ENCODE results near the gene GMPR2.

The GMPR2 gene

GRCh38 chr14:24278424-24278823, 45.7 kb downstream of the GMPR2 start:
- Histone ChIP-seq H4K20me1 (ENCODE audit: insufficient read depth, low read length) (no peaks in the 10 kb centered on the region), H3K9ac (ENCODE audit: low read depth, low read length) (no peak overlapping the region), H3K79me2 (ENCODE audit: insufficient read depth, low read length) (no peaks in the 10 kb centered on the region), H3K9me3 (ENCODE audit: insufficient read depth, low read length, severe bottlenecking) (no peaks in the 10 kb centered on the region), H3K4me1 (ENCODE audit: insufficient read depth, low read length) (no peaks in the 10 kb centered on the region), H3K36me3 (ENCODE audit: insufficient read depth, low read length) (no peaks in the 10 kb centered on the region), H3K4me2 (ENCODE audit: insufficient read depth, low read length) (no peak overlapping the region), H2AFZ (ENCODE audit: low read depth, low read length) (no peak overlapping the region), H3K4me3 (ENCODE audit: low read depth in 1 of 2, low read length in 2 of 2) (no peak overlapping the region), H3K27ac (ENCODE audit: low read length) (no peak overlapping the region), H3K27me3 (ENCODE audit: insufficient read depth, low read length, poor library complexity) (no peaks in the 10 kb centered on the region)
- DNase-seq (no peak), ATAC-seq (ENCODE audit: insufficient read depth, low read depth) (no peak)
- no peak for TF ChIP-seq CTCF (IDR thresholded peaks at IDR 0.05; ENCODE audit: borderline replicate concordance, extremely low read depth, low read length, poor library complexity, severe bottlenecking)

GRCh38 chr14:24279301-24280186, 46.8 kb downstream of the GMPR2 start:
- Histone ChIP-seq H3K4me2 (ENCODE audit: insufficient read depth, low read length) (no peak overlapping the region), H3K27me3 (ENCODE audit: insufficient read depth, low read length, poor library complexity) (no peaks in the 10 kb centered on the region), H3K4me1 (ENCODE audit: insufficient read depth, low read length) (no peaks in the 10 kb centered on the region), H3K79me2 (ENCODE audit: insufficient read depth, low read length) (no peaks in the 10 kb centered on the region), H3K27ac (ENCODE audit: low read length) (no peak overlapping the region), H3K9me3 (ENCODE audit: insufficient read depth, low read length, severe bottlenecking) (no peaks in the 10 kb centered on the region), H3K36me3 (ENCODE audit: insufficient read depth, low read length) (no peaks in the 10 kb centered on the region), H4K20me1 (ENCODE audit: insufficient read depth, low read length) (no peaks in the 10 kb centered on the region), H3K4me3 (ENCODE audit: low read depth in 1 of 2, low read length in 2 of 2) (no peak overlapping the region), H2AFZ (ENCODE audit: low read depth, low read length) (no peak overlapping the region), H3K9ac (ENCODE audit: low read depth, low read length) (no peak overlapping the region)
- TF ChIP-seq EZH2 (IDR thresholded peaks at IDR 0.05; ENCODE audit: borderline replicate concordance, low read depth, low read length, severe bottlenecking), result no peak
- peak; percentile 55 for TF ChIP-seq CTCF (IDR thresholded peaks at IDR 0.05; ENCODE audit: borderline replicate concordance, extremely low read depth, low read length, poor library complexity, severe bottlenecking)
- ATAC-seq (ENCODE audit: insufficient read depth, low read depth) (peak; percentile 64), DNase-seq (peak; percentile 17)

- Histone ChIP-seq H3K27ac (ENCODE audit: low read length) (no peak overlapping the region), H3K79me2 (ENCODE audit: insufficient read depth, low read length) (no peaks in the 10 kb centered on the region), H3K4me1 (ENCODE audit: insufficient read depth, low read length) (no peaks in the 10 kb centered on the region), H3K4me3 (ENCODE audit: low read depth in 1 of 2, low read length in 2 of 2) (no peak overlapping the region), H4K20me1 (ENCODE audit: insufficient read depth, low read length) (no peaks in the 10 kb centered on the region), H3K27me3 (ENCODE audit: insufficient read depth, low read length, poor library complexity) (no peaks in the 10 kb centered on the region), H3K9ac (ENCODE audit: low read depth, low read length) (no peak overlapping the region), H3K4me2 (ENCODE audit: insufficient read depth, low read length) (no peak overlapping the region), H3K36me3 (ENCODE audit: insufficient read depth, low read length) (no peaks in the 10 kb centered on the region), H3K9me3 (ENCODE audit: insufficient read depth, low read length, severe bottlenecking) (no peaks in the 10 kb centered on the region), H2AFZ (ENCODE audit: low read depth, low read length) (no peak overlapping the region)
- no peak for DNase-seq
- no peak for ATAC-seq (ENCODE audit: insufficient read depth, low read depth)
- TF ChIP-seq CTCF (IDR thresholded peaks at IDR 0.05; ENCODE audit: borderline replicate concordance, extremely low read depth, low read length, poor library complexity, severe bottlenecking) (no peak), EZH2 (IDR thresholded peaks at IDR 0.05; ENCODE audit: borderline replicate concordance, low read depth, low read length, severe bottlenecking) (no peak)
Observed at GRCh38 chr14:24280797-24281460, 48.2 kb downstream of the GMPR2 start.
